HG02642 (cell line): ENCODE data around the gene ROCK2.
"Not testable (repeated sequence)": the region's sequence is repeated elsewhere in the genome, so short reads cannot be mapped to it uniquely, and the experiment has no call there.

Experiments used
- ATAC-seq: cut with Tn5 transposase; IDR thresholded peaks from one replicate; pipeline ENCODE4 v1.9.1; 2021; ENCODE audit warnings: mild to moderate bottlenecking; ENCODE audit not compliant: unreplicated experiment, poor library complexity

Gene ROCK2

DNA sequence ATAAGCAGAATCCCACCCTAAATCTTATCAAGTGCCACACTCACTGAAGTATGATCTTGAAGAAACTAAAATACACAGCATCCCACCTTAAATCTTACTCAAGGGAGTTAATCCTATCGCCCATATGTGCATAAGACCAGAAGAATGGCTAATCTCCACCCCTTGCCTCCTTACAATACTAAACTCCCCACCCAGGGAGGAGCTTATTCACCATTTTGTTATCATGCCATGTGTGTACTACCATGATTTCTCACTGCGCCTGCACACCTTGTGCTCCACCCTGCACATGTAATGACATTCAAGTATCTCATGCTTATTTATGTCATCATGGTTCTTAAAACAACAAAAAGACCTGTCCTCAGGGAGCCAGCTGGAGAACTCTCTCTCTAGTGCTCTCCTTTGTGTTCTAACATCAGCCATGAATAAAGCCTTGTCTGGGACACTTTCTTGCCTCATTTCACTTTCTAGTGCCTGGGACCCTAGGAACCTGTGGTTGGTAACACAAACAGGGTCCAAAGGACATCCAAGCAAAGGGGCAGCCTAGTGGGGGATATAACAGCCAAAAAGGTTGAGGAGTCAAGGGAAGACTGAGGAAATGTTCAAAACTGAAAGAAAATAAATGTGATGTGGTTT lies 101.8 kb downstream of the ROCK2 start:
- no peak for ATAC-seq

DNA sequence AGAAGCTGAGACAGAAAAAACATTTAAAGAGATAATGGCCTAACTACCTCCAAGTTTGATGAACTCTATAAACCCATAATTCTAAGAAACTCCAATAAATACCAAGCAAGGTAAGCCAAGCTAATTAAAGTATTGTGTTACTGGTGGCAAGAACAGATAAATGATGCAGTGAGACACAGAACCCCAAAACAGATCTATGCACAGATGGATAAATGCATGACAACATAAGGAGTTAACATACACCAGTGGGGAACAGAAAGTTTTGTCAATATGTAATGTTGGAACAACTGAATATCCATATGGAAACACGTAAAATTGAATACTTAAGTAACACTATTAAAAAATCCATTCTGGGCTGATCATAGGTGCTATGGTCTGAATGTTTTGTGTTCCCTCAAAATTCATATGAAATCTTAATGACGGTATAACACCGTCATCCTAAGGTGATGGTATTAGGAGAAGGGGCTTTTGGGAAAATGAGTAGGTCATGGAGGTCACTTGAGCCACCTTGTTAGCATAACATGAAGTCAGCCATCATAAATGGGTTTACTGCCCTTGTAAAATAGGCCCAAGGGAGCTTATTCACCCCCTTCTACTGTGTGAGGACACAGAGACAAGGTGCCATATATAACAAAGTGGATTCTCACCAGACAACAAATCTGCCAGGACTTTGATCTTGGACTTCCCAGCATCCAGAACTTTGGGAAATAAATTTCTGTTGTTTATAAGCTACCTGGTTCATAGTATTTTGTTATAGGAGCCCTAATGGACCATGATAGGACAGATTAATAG lies 102.8 kb downstream of the ROCK2 start:
- ATAC-seq = no peak

DNA sequence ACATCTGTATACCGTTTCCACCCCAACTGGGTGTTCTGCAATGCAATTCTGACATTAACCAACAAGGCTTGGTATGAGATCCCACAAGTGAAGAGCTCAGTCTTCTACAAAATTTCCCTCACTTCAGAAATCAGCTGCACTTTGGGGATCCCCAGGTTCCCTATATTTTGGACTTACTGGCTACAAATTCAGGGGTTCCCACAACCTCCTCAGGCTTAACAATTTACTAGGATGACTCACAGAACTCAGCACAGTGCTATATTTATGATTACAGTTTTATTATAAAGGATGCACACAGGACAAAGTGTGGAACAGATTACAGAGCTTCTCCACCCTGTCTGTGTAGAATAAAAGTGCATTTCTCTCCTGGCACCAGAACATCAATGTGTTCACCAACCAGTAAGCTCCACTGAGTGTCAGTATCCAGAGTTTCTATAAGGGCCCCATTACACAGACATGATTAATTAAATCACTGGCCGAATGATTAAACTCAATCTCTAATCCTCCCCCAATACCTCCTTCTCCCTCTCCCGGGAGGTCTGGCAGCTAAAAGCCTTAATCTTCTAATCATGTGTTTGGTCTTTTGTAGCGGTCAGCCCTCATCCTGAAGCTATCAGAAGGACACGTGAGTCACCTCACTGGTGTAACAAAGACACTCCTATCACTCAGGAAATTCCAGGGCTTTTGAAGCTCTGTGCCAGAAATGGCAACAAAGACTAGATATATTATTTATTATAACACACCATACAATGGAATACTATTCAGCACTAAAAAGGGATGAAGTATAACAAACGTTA lies 104.6 kb downstream of the ROCK2 start:
- no peak for ATAC-seq

DNA sequence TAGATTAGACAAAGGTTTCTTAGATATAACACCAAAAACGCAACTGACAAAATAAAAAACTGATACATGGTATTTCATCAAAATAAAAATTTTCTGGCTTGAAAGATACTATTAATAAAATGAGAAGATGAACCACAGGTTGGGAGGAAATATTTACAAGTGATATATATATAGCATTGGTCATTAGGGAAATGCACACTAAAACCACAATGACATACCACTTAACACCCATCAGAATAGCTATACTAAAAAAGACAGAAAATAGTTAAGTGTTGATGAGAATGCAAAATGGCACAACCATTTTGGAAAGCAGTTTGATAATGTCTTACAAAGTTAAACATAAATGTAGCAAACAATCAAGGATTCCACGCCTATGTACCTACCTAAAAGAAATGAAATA lies 105.3 kb downstream of the ROCK2 start:
- ATAC-seq = no peak

DNA sequence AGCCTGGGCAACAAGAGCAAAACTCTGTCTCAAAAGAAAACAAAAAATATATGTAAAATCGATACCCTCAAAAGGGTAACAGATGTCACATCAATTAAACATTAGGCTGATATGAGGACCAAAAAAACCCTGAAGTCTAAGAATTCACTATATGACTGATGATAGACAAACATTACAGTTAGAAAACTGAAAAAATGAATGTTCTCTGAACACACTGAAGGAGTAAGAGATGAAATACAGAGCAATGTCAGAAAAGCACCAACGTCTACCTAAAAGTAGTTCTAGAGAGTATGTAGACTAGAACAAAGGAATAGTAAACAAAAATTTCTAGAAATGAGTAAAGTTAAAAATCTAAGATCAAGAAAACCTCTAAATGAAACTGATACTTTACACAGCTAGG lies 107.3 kb downstream of the ROCK2 start:
- ATAC-seq = no peak

DNA sequence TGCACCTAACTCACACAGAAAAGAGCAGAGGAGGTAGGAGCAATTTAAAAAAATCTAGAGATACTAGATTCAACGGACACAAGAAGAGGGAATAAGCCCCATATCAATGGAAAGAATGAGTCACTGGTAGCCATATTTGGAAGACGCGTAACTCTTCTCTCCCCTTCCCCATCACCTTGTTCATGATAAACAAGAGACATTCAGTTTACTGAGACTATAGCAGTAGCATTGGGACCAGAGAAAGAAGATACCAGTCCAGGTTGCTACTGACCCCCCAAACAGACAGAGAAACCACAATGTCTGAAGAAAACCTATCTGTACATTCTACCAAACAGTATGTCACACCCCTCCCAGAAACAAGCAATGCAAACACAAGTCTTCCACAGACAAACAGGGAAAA lies 108.1 kb downstream of the ROCK2 start:
- ATAC-seq = no peak

DNA sequence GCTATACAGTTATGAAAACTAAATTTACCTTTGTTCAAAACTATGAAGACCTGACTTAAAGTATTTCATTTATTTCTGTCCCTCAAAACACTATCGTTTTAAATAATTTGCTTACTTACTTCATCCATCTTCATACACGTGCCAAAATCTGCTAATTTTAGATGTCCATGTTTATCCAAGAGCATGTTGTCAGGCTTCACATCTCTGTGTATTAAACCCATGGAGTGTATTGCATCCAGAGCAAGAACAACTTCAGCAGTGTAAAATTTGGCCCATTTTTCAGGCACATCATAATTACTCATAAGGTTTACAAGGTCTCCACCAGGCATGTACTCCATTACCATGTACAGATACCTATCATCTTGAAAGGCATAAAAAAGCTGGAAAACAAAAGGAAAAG lies 108.9 kb downstream of the ROCK2 start:
- no peak for ATAC-seq

DNA sequence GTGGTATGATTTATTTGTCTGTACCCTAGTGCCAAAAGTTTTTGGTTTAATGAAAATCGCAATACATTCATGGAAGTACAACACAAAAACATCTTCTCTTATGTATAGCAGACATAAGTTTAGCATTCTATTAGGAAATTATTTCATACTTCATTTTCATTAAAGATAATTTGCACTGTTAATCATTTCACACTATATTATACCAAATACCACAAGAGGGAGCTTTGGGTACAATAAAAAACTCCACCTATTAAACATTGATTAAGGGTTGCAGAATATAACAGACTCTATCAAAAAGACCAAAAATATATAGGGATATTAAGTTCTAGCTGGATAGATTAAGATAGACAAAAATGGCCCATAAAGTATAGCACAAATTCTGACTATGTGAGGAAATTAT lies 110.1 kb downstream of the ROCK2 start:
- ATAC-seq = no peak

DNA sequence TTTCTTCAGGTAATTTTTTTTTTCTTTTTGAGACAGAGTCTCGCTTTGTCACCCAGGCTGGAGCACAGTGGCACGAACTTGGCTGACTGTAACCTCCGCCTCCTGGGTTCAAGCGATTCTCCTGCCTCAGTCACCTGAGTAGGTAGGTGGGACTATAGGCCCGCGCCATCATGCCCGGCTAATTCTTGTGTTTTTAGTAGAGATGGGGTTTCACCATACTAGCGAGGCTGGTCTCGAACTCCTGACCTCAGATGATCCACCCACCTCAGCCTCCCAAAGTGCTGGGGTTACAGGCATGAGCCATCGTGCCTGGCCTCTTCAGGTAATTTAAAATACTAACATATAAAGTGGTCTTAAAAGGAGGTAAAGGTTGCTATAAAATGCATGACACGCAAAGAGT lies 113.2 kb downstream of the ROCK2 start:
- not testable (repeated sequence) for ATAC-seq

DNA sequence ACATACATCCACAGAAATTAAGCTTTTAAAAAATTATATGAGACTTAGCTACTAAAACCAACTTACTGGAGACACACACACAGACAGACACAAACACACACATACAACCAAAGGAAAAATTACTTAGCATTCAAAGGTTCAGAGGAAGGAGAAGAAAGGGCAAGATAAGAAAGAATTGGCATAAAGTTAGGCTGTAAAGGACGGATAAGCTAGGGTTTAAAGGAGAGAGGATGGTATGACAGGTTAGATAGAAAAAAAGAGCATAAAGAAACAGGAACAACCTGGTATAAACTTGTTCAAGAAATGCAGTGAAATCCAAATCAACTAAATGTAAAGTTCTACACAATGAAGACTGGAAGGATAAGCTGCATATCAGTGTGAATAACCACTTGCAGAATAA lies 115.7 kb downstream of the ROCK2 start:
- no peak for ATAC-seq

DNA sequence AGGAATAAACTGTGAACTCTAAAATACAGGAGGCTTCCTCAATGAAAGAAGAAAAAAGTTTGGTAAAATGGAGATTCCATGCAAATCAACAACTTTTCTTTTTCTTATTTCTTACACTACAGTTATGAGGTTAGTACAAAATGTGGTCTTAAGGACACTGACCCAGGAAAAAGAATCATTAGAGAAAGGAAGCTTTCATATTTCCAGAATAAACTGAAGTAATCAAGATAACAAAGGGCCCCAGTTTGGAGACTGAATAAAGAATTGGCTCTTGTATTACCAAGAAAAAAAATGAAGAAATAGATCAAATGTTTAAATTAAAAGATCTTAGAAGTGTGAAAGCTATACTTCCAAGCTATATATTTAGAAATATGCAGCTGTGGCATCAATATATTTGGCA lies 116.8 kb downstream of the ROCK2 start:
- ATAC-seq = no peak

DNA sequence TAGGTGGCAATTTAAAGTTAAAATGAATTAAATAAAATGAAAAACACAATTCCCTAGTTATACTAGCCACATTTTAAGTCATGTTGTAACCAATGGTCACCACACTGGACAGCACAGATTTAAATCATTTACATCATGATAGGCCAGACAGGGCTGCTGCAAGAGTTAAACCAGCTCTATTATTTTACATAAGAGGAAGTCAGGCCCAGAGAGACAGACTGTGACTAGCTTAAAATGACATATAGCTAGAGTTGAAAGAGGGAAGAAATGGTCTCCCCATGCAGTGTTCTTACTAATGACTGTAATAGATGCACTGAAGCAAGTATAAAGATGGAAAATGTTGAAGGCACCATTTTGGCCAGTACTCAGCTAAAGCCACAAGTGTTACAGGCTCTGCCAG lies 119.5 kb downstream of the ROCK2 start:
- ATAC-seq = no peak

DNA sequence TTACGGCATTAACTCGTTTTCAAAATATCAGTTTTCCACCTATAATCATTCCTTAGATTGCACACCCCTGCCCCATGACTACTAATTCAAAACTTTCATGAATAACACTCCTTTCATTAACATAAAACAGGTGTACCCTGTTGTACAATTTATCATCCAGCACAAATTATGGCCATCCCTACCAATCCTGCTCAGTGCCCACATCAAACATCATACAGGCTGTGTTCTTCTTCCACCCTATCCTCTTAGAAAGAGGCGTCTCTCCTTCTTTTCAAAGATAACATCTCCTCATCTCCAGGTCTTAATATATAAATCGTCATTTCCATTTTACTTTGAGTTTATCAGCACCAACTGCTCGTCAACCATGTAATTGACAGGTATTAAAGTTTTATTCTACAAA lies 121.6 kb downstream of the ROCK2 start:
- no peak for ATAC-seq

DNA sequence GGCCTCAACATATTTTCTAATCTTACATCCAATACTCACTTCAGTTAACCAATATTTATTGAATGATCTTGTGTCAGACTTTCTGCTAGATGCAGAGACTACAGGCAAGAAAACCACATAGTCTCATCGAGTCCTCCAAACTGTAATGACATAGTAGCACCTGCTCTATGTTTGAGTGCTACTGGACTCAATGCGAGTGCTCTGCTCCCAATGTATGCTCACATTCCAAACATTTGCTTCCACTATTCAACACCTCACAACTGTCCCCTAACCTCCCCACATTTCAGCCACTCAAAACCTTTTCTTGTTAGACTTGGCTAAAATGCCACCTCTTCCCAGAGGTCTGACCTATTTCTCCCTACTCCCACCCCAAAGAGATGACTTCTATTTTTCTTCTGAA lies 124.0 kb downstream of the ROCK2 start:
- ATAC-seq = no peak

DNA sequence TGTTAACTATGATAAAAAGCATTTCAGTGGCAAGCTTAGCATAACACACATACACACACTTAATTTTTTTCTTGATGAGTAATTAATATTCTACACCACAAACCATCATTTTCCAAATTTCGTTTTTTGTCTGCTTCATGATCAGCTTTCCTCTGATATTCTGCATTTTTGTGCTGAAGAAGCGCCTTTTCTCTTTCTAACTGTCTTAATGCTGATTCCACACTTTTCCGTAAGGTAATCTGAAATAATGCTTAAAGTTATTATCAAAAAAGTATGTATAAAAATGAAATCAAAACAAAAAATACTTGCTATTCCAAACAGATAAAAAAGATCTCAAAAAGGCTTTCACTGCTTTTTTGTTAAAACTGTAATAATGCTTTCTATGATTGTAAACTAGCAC lies 129.0 kb downstream of the ROCK2 start:
- ATAC-seq = no peak

DNA sequence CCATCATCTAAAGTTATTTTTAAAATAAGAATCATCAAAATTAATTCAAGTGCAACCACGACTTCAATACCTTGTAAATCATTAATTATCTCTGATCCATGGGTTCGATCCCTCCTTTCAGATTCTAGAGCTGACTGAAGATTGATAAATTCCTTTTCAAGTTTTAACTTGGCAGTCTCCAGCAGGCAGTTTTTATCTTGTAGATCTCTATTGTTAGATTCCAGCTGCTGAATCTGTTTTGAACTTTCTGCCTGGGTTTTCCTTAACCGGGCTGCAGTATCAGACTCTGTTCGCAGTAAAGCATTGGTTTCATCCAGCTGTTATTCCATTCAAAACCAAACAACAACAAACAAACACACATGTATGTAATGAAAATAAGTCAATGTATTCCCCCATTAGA lies 129.7 kb downstream of the ROCK2 start:
- no peak for ATAC-seq

DNA sequence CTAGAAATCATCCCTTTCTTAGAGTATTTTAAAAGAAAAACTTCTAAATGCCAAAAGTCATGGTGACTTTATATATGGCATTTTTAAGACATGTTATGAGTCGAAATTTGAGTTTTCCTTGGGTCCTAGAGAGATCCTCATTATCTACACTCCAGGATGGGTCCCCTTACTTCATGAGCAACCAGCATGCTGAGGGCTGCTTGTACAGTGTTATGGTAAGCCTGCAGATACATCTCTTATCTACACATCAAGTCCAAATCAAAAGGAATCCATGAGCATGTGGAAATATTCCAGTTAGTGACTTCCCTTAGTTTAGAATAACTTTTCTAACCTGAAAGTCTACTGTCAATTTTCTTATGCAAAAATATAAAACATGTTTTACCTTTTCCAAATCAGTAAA lies 130.5 kb downstream of the ROCK2 start:
- no peak for ATAC-seq

DNA sequence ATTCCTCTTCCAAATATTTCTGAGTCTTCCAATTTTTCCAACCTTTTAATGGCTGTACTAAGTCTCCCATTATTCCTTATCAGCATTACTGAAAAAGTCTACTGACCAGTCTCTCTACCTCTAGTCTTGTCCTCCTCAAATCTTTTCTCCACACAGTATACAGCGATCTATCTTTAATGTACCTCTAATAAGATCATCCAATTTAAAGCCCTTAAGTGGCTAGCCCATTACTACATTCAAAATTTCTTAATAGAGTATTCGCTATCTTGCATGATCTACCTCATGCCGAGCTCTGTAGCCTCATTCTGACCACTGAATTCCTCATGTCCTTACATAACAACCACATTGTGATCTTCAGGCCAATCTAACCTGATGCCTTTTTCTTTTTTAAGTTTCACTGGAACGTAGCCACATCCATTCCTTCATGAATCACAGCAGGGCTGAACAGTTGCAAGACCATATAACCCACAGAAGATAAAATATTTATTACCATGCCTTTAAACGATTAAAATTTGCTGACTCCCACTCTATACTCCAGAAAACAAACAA lies 131.3 kb downstream of the ROCK2 start:
- ATAC-seq = no peak

DNA sequence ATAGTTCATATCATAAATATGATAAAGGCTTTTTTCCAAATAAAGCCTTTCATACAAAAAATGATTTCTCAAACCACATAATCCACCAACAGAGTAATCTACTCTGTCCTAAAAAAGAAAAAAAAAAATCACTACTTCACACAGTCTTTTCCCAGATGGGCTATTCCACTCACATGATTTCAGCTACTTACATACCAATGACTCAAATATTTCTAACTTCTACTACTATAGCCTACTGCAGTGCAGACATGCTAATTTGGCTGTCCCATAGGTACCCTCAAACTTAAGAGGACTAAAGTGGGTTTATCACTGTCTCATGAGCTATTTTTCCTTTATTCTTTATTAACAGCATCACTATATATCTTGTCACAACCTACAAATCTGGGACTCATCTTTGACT lies 131.8 kb downstream of the ROCK2 start:
- ATAC-seq = no peak

DNA sequence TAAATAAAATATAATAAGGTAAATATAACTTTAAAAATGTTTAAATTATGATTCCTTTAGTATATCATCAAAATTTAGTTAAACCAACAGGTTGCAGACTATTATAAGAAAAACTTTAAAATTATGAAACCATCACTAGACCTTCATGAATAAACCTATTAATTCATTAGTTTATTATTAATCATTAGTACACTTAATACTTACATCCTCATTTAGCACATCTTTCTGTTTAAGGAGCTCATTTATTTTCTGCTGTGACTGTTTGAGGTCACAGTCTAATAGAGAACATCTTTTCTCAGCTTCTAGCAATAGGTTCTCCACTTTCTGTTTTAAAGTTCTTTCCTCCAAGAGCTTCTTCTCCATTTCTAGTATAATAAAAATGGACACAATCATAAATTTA lies 136.4 kb downstream of the ROCK2 start:
- no peak for ATAC-seq

DNA sequence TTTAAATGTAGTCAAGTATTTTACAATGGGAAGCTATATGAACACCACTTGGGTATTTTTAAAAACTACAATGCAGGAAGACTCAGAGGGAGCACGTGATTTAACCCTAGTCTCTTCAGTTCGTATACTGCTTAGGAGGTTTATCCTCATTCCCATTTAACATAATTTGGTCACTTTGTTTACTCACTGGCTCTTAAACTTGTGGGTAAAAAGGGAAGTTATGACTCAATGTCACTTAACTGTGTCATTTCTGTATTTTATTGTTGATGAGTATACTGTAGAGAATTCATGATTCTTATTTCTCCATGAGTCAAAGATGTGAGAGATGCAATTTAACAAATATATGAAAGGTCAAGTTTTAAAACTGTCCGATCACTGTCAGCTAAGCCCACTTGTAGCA lies 141.0 kb downstream of the ROCK2 start:
- no peak for ATAC-seq
